ENCODE measurements around the gene DNAJC7. TPM values are rescaled to one million over a fixed set of nuclear protein-coding genes. Genes with fewer than 3 reads are reported as not detected.

The DNAJC7 gene
- total RNA-seq, 2 donors from 2014 or later, result 57.5 to 73.9 TPM

DNA sequence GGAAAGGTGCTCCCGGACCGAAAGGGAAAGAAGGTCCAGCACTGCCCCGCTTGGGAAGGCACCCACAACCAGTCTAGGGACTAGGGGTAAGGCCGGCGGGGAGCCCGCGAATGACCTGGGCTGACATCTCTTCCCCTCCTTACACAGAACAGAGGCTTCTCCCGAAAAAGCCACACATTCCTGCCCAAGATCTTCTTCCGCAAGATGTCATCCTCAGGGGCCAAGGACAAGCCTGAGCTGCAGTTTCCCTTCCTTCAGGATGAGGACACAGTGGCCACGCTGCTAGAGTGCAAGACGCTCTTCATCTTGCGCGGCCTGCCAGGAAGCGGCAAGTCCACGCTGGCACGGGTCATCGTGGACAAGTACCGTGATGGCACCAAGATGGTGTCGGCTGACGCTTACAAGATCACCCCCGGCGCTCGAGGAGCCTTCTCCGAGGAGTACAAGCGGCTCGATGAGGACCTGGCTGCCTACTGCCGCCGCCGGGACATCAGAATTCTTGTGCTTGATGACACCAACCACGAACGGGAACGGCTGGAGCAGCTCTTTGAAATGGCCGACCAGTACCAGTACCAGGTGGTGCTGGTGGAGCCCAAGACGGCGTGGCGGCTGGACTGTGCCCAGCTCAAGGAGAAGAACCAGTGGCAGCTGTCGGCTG is 49.2 kb downstream of the DNAJC7 start:
- ATAC-seq (no peak), DNase-seq (no peak)
- intact Hi-C loops (cut with DNase I), result loop anchor here (5.0 to 10.0 kb wide), 2 partner anchors 49 to 57 kb away; partner anchors contain the start of genes DNAJC7 (in 1 of the 2) and NKIRAS2 (in 1 of the 2)

DNA sequence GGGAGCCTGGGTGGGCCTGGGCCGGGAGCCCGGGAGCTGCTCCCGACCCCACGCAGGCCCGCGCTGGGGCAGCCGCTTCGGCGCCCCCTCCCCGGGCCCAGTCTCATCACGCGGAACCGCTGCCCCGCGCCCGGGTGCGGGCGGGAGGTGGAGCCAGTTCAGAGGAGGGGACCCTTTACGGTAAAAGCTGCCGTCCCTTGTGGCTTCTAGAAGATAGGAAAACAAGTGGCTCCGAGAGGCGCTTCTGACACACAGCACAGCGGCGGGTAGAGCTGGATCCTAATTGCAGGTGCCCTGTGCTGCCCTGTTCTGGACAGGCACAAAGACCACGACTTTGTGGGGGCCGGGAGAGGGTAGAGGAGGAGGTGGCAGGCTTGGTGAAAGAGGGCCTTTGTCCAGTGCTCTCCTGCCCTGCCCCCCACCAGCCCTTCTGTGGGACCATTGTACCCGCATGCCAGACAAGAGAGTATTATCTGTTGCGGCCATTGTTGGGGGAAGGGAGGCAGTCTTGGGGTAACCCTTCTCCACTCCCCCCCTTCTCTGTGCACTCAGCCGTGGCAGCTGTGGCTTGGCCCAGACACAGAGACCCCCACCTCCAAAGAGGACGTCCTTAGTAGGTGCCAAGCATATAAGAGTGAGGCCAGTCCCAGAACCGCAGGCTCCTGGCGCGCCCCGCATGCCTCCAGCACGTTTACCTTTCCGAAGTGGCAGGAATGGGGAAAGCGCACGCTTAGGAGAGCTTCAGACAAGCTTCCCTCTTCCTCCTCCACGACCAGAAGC is 49.9 kb downstream of the DNAJC7 start:
- DNase-seq, result no peak
- intact Hi-C loops (cut with DNase I), result loop anchor here (5.0 to 10.0 kb wide), 2 partner anchors 50 to 57 kb away; partner anchors contain the start of genes DNAJC7 (in 1 of the 2) and NKIRAS2 (in 1 of the 2)

DNA sequence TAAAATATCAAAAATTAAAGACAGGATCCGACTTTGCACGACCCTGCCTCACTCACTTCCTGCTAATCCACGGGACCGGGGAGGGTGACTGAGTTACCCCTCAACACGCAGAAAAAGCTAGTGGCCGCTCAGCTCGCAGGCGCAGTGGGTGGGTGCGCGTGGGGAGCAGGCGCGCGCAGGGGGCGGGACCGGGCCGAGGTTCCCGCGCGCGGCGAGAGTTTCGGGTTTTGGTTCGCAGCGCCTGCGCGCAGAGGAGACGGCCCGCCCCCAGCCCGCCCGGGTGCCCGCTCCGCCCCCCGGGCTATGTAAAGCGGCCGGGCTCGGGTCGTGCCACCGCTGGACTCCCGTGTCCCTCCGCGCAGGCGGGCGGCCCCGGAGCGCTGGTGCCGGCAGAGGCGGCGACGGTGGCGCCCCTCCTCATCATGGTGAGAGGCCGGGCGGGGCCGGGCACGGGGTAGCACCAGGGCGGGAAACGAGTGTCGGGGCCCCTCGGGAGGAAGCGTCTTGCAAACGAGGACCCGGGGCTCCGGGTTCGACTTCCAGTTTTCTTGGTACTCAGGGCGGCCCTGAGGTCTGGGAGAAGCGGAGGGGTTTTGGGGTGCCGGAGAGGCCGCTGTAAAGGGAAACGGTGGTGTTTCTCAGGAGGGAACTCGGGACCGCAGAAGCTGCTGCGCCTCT is 50.6 kb downstream of the DNAJC7 start, which contains the start of gene CNP:
CNP (plus strand) TSS at position 333 of the 678 bp plus-strand sequence; CDS start at position 423, 90 bp downstream.
- ATAC-seq (peak; percentile 94 to 95), DNase-seq (peak; percentile 93)
- intact Hi-C loops (cut with DNase I), result loop anchor here (5.0 to 10.0 kb wide), 2 partner anchors 51 to 58 kb away; partner anchors contain the start of genes DNAJC7 (in 1 of the 2) and NKIRAS2 (in 1 of the 2)

More for the DNA sequence above, 49.9 kb downstream of the DNAJC7 start:
- peak in 1 of 2 donors; percentile 24 for ATAC-seq

DNA sequence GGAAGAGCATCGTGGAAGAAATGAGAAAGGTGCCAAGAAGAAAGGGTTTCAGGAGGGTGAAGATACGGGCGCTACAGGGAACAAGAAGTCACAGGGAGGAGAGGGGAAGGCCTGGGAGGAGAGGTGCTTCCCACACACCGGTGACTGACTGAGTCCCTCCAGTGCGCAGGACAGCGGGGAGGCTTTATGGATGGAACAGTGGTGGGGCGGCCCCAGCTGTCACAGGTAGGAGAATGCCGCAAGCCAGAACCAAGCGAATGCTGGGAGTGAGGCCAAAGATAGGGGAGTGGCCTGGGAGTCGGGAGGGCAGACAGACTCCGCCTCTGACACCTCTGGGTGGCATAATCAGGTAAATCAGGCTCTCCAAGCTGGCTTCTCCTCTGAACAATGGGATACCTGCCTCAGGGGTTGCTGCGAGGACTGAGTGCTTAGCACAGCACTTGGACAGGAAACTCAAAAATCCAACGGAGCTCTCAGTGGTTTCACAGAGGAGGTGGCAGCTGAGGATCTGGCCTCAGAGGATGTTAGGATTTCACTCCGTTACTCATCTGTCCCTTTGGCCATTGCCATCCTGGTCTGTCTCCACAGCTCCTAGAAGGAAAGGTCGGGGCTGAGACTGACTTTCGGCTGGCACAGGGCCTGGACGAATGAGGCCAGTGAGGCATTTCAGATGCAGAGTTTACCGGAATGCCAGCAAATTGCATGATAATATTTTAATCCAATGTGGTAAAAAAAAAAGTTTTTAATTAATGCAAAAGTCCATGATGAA is 51.4 kb downstream of the DNAJC7 start:
- intact Hi-C loops (cut with DNase I), result loop anchor here (5.0 to 10.0 kb wide), 2 partner anchors 51 to 59 kb away; partner anchors contain the start of genes DNAJC7 (in 1 of the 2) and NKIRAS2 (in 1 of the 2)
- DNase-seq (peak; percentile 60), ATAC-seq (peak; percentile 31 to 58)

DNA sequence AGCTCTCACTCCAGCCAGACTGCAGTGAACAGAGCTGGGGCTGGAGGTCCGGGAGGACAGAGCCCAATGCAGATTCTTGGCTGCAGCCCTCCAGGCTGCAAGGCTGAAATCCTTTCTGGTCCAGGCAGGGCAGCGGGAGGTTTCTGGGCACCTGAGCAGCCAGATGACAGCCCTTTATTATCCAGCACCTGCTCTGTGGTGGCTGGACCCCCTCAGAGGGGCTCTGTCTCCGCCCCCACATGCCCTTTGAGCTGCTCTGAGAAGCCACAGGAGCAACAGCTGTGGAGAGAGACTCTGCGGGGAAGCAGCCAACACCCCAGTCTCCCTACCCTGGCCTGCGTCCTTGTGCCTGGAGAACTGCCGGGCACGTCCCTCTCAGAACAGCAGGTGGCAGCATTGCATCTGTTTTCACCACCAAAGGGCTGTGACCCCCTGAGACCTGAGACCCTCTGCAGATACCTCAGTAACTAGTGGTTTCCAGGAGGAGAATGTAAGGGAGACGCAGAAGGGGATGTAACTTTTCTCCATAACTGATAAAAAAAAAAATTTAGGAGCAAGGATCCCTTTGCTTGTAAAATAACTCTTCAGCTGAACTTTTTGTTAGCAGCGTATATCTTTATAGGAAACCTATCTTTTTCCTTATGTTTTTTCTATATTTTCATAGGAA is 54.3 kb downstream of the DNAJC7 start:
- intact Hi-C loops (cut with DNase I), result loop anchor here (2.0 to 10.0 kb wide), 3 partner anchors 62 to 154 kb away; partner anchors contain the start of gene NKIRAS2 (in 1 of the 2)
- DNase-seq (peak; percentile 75), ATAC-seq (peak; percentile 8 to 13)

DNA sequence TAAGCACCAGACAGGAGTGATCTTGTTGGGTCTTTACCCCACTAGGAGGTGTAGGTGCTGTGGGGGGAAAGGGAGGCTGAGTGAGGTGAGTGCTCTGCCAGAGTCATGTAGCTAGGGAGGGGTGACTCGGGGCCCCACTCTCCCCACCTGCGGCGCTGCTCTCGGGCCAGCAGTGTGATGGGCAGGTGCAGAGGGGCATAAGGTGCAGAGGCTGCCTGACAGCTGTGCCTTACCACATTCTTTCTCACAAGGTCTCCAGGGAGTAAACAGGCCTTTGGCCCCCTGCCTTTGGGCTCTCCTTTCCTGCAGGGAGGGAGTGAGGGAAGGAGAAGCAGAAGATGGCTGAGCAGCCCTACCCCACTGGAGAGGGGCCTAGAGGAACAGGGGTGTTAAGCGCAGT is 55.1 kb downstream of the DNAJC7 start:
- ATAC-seq (no peak), DNase-seq (no peak)
- intact Hi-C loops (cut with DNase I), result loop anchor here (2.0 to 10.0 kb wide), 3 partner anchors 63 to 155 kb away; partner anchors contain the start of gene NKIRAS2 (in 1 of the 2)

DNA sequence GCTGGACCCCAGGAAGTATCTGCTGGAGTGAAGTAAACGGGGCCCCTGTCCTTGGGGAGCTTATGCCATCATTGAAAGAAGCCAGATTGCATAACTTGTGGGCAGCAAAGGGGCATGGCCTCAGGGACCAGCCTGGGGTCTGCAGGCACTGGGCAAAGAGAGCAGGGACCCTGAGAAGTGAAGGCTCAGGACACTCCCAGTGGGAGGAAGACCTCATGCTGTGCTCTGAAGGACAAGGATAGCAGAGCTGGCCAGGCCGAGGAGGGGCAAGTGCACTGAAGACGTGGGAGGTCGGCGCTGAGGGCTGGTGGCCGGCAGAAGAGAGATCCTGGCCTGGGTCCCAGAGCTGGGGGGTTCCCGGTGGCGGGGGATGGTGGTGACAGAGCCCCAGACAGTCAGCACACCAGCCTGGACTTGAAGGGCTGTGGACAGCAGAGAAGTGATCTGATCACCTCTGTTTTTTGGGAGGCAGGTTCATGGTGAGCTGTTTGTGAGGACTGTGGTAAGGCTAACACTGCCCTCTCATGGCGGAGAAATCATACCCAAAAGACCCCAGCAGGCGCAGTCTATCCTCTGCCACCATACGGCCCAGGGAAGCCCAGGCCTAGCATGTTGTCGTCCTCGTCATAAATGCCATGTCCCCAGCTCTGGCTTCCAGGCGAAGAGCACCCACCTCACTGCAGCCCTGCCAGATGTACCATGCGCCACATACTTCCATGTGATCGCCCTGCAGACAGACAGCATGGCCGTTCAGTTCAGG is 57.7 kb downstream of the DNAJC7 start:
- ATAC-seq (peak; percentile 53 to 64), DNase-seq (no peak)
- intact Hi-C loops (cut with DNase I), result loop anchor here in 1 of 2 donors (5.0 to 10.0 kb wide), 2 partner anchors 65 to 158 kb away; partner anchors contain the start of gene NKIRAS2

DNA sequence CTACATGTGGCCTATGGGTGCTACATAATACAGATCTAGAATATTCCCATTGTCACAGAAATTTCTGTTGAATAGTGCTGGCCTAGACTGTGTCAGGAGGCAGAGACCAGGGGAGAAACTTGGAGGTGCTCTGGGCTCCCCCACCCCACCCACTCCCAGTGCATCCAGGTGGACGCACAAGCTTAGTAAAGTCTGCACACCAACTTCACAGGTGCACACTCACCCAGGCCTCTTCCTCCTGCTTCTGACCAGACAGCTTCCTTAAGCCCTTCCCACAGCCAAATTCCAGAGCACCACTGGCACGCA is 58.3 kb downstream of the DNAJC7 start:
- DNase-seq (no peak), ATAC-seq (no peak)
- intact Hi-C loops (cut with DNase I), result no loop called here

DNA sequence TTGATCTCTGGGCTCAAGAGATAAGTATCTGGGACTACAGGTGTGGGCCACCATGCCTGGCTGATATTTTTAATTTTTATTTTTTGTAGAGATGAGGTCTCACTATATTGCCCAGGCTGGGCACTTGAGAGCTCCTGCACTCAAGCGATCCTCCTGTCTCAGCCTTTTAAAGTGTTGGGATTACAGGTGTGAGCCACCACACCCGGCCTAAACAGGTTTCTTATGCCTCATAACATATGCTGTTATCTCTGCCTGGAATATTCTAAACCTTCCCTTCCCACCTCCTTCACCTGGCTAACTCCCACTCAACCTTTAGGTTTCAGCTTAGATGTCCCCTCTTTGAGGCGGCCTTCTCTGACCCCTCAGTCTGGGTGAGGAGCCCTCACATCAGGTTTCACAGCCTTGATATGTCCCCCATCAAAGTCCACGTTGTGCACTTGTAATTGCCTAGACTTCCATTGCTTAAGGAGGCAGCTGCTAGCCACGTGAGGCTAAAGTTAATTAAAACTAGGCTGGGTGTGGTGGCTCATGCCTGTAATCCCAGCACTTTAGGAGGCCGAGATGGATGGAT is 59.3 kb downstream of the DNAJC7 start:
- ATAC-seq (no peak), DNase-seq (no peak)
- intact Hi-C loops (cut with DNase I), result no loop called here

DNA sequence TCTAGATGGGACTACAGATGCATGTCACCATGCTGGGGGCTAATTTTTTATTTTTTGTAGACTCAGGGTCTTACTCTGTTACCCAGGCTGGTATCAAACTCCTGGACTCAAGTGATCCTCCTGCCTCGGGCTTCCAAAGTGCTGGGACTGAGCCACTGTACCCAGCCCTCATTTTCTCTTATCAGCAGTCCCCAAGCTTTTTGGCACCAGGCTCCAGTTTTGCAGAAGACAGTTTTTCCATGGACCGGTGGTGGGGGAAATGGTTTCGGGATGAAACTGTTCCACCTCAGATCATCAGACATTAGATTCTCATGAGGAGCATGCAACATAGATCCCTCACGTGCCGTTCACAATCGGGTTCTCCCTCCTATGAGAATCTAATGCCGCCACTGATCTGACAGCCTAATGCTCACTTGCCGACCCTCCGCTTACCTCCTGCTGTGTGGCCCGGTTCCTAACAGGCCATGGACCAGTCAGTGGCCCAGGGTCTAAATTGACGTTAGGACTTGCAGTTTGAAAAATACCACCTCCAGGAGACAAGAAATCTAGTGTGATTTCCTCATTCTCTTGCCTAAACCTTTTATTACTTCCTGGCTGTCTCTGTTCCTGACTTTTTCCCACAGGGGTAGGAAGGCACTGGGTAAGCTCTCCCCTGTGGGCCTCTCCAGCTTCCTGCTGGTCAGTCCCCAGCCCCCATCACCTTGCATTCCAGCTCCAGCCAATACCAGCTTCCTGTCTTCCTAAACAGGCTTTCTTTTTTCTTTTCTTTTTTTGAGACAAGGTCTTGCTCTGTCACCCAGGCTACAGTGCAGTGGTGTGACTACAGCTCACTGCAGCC is 60.0 kb downstream of the DNAJC7 start:
- ATAC-seq (no peak), DNase-seq (no peak)
- intact Hi-C loops (cut with DNase I), result no loop called here

DNA sequence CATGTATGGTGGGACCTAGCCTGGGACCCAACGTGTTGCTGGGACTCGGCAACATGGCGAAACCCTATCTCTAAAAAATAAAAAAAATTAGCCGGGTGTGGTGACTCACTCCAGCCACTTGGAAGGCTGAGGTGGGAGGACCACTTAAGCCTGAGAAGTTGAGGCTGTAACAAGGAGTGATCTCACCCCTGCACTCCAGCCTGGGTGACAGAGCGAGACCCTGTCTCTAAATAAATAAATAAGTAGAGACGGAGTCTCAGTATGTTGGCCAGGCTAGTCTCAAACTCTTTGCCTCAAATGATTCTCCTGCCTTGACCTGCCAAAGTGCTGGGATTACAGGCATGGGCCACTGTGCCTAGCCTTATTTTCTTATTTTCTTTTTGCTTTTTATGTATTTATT is 60.7 kb downstream of the DNAJC7 start:
- intact Hi-C loops (cut with DNase I), result no loop called here

DNA sequence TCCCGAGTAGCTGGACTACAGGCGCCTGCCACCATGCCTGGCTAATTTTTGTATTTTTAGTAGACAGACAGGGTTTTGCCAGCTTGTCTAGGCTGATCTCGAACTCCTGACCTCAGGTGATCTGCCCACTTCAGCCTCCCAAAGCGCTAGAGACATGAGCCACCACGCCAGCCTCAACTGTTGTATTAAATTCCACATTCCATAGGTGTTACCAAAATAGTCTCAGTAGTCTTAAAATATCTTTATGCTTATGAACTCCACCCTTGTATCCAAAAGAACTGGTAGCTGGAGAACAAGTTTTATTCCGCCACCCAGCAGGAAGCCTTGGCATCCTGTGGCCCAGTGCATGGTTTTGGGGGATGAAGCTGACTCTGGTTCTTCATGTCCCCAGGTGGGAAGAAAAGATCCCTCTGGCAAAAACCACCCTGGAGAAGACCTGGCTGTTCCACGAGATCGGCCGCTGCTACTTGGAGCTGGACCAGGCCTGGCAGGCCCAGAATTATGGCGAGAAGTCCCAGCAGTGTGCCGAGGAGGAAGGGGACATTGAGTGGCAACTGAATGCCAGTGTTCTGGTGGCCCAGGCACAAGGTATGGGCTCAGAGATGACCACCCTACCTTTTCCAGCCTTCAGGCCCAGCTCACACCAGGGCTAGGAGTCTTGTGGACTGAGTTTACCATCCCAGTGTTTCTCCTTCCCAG is 68.3 kb downstream of the DNAJC7 start:
- no peak for DNase-seq
- no peak for ATAC-seq
- intact Hi-C loops (cut with DNase I), result no loop called here

More for the DNA sequence above, 60.7 kb downstream of the DNAJC7 start:
- DNase-seq, result no peak
- ATAC-seq, result no peak

DNA sequence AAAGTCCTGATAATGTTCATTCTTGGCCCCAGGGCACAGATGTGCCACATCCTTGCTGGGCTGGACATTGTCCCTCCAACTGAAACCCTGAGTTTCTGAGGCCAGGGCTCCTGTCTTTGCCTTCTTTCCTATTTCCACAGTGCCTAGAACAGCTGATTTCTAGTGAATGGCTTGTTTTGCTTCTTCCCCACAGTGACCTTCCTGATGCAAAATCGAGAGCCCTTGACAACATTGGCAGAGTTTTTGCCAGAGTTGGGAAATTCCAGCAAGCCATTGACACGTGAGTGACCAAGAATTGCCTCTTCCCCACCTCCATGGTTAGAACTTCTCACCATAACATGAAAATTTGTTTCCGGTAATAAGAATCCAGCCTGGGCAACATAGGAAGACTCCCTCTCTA is 72.3 kb downstream of the DNAJC7 start:
- intact Hi-C loops (cut with DNase I), result no loop called here
- ATAC-seq, result peak in 1 of 2 donors; percentile 63
- DNase-seq, result no peak

DNA sequence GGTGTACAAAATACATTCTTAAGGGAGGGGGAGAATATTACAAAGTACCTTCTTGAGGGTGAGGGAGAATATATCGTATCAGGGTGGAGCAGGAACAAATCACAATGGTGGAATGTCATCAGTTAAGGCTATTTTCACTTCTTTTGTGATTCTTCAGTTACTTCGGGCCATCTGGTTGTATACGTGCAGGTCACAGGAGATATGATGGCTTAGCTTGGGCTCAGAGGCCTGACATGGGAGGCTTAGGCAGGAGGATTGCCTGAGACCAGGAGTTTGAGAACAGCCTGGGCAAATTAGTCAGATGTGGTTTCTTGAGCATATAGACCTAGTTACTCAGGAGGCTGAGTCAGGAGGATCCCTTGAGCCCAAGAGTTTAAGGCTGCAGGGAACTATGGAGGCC is 73.7 kb downstream of the DNAJC7 start:
- intact Hi-C loops (cut with DNase I), result no loop called here
- ATAC-seq (no peak), DNase-seq (no peak)

DNA sequence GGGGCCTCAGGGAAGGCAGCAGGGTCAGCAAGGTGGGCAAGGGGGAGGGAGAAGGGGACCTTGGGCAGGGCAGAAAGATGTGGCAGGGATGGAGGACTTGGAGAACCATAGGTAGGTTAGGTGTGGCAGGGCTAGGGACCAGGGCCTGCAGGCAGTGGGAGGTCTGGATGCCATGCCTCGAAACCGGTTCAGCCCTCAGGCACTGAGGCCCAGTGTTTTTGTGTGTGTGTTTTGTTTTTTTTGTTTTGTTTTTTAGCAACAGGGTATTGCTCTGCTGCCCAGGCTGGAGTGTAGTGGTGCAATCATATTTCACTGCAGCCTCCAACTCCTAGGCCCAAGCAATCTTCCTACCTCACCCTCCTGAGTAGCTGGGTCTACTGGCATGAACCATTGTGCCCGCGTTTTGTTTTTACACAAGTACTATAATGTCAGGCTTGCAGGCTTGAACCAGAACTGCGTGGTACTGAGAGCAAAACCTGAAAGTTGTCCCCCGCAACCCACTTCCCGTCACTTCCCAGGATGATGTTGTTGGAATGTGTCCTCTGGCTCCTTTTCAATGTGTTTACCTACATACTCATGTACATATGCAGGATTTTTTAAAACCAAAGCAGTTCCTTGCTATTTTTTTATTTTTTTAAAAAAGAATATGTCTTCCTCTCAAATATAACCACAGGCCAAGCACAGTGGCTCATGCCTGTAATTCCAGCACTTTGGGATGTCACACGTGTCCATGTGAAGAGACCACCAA is 74.4 kb downstream of the DNAJC7 start:
- ATAC-seq, result no peak
- DNase-seq, result no peak
- intact Hi-C loops (cut with DNase I), result no loop called here

Data from left cardiac atrium (tissue), 4 donors.